ENCODE measurements around the gene SLC38A2.
"Not testable (repeated sequence)": the region's sequence is repeated elsewhere in the genome, so short reads cannot be mapped to it uniquely, and the experiment has no call there.

The SLC38A2 gene

DNA sequence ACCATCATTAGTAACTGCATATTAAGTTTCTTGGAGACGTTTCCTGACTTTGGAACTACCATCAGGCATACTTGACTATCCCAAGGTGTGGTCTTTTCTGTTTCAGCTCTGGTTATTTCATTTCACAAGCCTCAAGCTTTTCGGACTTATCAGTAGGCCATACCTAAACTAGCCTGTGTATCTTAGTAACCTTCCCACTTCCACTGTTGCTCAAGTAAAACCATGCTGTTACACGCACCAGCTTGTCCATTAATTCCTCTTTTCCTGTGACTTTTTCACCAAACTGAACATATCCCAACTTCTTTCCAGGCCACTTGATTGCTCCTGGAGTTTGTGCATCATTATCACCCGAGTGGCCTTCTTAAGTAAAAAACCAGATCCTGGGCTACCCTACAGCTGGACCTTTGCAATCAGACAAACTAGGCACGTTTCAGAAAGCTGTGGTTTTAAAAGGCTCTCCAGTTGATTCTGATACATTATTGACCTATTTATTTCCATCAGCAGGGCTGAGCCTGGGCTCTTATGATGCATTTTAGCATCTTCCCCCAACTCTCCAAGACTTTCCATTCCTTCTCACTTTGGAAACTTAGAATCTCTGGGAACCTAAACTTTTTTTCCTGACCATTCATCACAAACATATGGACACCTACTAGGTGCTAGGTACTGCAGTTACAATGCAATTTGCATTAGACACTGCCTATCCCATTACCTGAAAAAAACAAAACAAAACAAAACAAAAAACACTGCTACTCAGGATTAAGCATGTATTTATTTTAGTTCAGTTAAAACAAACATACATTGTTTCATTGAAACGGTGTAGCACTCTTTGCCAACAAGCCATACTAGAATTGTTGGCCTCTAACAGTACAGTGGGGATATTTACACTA is 14.9 kb downstream of the SLC38A2 start:
- H3K4me3 ChIP-seq (ENCODE audit: low read length) = no peak overlapping the region
- no peak for TF ChIP-seq ZNF274 (IDR thresholded peaks at IDR 0.05; ENCODE audit: low read depth, low read length)

DNA sequence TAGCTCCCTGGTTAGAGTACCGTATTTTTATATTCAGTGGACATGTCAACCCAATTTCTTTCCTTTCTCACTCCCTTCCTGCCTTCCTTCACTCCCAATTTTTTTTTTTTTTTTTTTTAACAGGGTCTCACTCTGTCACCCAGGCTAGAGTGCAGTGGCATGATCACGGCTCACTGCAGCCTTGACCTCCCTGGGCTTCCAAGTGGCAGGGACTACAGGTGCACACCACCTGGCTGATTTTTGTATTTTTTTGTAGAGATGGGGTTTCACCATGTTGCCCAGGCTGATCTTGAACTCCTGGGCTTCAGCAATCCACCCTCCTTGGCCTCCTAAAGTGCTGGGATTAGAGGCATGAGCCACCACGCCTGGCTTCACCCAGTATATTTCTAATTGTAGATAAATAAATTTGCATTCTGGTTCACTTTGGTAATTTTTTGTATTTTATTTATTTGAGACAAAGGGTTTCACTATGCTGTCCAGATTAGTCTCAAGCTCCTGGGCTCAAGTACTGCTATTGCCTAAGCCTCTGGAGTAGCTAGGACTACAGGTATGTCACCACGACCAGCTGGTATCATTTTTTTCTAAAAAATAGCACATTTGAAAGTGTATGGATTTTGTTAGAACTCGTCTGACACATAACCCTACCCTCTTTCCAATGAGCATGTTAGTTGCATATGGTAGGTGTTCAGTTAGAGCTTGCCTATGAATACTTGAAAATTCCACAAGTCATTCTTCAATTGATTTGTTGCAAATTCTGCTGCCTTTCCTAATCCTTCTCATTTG is 15.7 kb downstream of the SLC38A2 start:
- no peak overlapping the region for H3K4me3 ChIP-seq (ENCODE audit: low read length)
- TF ChIP-seq ZNF274 (IDR thresholded peaks at IDR 0.05; ENCODE audit: low read depth, low read length) = no peak

DNA sequence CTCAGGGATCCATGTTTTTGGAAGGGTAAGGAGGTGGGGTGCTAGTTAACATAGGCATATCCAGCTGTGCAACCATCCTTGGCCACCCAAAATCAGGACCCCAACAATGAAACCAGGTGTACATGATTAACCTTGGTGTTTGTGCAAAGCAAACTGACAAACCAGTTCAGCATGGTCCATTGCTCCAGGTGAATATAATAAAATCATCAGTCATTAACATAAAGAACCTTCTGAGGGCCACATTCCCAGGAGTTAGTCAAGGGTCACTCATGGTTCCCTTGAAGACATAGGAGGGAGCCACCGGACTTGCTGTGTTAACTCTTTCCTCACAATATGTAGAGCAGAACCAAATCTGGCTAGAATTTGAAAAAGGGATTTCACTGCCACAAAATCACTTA is 17.8 kb downstream of the SLC38A2 start:
- no peak overlapping the region for H3K4me3 ChIP-seq (ENCODE audit: low read length)
- no peak for TF ChIP-seq ZNF274 (IDR thresholded peaks at IDR 0.05; ENCODE audit: low read depth, low read length)

DNA sequence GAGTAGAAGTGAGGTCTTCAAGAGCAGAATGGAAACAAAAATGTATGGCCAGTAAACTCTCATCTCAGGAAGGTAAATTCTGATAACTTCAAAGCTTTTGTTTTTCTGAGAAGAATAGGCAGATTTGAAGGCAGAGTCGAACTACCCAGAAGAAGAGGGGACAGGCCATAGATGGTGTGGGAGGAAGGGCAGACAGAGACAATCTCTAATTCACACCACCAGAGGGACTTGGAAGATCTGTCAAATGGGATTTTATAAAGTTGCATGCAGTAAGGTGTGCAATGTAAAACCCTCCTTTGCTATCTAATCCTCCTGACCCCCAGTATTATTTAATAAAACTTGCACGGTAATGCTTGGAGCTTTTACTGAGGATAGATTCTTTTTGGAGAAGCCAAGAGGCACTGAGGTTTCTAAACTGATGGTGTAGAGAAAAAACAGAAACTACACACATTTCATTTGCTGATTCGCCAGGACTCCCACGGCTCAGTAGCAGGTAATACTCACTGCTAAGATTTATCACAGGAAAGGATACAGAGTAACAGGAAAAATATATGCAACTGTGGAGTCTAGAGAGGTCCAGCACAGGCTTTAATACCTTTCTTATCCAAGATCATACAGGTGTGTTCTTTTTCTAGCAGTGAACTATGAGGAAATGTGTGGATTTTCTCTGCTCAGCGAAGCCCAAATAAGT is 18.3 kb downstream of the SLC38A2 start:
- no peak for TF ChIP-seq ZNF274 (IDR thresholded peaks at IDR 0.05; ENCODE audit: low read depth, low read length)
- H3K4me3 ChIP-seq (ENCODE audit: low read length) = no peak overlapping the region

DNA sequence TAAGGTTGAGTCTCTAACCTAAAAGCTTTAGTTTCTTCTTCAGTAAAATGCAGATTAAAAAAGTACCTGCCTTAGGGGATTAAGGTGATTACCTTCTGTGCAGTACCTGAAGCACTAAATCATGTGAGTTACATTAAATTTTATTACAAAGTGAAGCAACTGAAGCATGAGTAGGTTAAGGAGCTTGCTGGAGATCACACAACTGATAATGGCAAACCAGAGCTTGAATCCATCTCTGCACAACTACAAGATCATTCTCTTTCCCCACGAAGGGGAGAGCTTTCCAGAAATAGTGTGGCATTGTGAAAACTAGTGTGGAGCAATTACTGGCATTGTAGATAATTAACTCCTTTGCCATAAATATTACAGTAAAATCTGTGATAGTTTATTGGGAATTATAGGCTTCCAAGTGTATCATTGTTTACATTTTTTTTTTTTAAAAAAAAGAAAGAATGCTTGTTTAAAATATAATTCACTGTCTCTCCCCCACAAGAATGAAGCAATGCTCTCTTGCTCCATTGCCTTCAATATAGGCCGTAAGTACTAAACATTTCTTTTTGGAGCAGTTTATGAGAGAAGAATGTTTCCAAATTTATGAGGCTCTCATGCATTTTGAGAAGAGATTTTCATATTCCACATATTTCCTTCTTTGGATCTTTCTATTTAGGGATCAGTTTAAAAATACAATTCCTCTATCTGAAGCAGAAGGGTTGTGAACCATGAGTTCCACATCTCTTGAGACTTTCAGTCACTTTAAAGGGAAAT is 20.5 kb downstream of the SLC38A2 start:
- H3K4me3 ChIP-seq (ENCODE audit: low read length) = no peak overlapping the region
- TF ChIP-seq ZNF274 (IDR thresholded peaks at IDR 0.05; ENCODE audit: low read depth, low read length) = no peak

DNA sequence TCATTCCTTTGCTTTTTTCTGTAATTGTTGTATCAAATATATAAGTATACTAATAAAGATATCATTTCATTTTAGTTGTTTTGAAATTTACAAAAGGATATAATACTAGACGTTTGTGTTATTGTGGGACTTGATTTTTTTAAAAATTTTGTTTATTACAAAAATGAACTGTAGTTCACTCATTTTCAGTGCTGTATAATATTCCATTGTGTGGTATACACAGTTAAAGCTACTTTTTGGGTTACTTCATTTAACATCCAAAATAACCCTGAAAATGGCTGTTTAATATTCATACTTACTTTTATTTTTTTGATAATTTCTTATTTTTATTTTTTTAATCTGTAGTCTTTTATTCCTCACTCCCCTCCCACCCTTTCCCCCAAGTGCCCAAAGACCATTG is 21.4 kb downstream of the SLC38A2 start:
- TF ChIP-seq ZNF274 (IDR thresholded peaks at IDR 0.05; ENCODE audit: low read depth, low read length) = no peak
- H3K4me3 ChIP-seq (ENCODE audit: low read length) = no peak overlapping the region

DNA sequence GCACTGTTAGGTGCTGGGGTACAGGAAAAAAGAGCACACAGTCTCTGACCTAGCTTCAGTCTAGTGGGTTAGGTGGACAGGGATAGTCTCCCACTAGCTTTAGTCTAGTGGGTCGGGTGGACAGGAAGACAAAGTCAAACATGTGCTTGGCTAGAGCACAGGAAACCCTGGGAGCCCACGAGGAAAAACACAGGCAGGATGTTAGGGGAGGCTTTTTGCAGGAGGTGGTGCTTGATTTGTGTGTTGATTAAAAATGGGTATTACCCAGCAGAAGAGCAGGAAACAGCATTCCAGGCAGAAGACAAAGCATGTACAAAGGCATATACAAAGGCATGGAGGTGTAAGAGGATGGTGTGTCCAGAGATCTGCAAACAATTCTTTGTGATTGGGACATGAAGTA is 23.3 kb downstream of the SLC38A2 start:
- no peak for TF ChIP-seq ZNF274 (IDR thresholded peaks at IDR 0.05; ENCODE audit: low read depth, low read length)
- no peak overlapping the region for H3K4me3 ChIP-seq (ENCODE audit: low read length)

DNA sequence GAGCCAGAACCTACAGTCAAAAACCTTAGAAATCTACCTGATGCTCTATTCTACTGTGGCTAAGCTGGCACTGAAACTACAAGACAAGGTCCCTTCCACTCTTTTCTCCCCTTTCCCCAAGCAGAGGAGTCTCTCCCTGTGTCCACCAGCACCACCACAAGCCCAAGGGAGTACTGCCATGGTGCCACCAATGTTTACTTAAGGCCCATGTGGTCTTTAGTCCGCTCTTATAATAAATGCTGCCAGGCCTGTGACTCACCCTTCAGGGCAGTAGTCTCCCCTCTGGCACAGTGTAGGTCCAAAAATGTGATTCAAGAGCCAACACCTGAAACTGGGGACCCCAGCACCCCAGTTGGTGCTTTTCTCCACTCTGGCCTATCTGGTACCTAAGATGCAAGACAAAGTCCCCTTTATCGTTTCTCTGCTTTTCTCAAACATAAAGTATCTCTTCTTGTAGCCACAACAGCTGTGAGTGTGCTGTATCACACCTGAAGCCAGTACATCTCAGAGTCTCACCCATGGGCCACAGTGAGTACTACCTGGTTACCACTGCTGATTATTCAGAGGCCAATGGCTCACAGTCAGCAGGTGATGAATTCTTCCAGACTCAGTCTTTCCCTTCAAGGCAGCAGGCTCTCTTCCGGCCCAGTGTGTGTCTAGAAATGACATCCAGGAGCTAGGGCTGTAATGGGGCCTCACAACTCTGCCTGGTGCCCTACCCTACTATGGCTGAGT is 29.3 kb downstream of the SLC38A2 start:
- TF ChIP-seq ZNF274 (IDR thresholded peaks at IDR 0.05; ENCODE audit: low read depth, low read length) = no peak
- H3K4me3 ChIP-seq (ENCODE audit: low read length) = no peak overlapping the region

DNA sequence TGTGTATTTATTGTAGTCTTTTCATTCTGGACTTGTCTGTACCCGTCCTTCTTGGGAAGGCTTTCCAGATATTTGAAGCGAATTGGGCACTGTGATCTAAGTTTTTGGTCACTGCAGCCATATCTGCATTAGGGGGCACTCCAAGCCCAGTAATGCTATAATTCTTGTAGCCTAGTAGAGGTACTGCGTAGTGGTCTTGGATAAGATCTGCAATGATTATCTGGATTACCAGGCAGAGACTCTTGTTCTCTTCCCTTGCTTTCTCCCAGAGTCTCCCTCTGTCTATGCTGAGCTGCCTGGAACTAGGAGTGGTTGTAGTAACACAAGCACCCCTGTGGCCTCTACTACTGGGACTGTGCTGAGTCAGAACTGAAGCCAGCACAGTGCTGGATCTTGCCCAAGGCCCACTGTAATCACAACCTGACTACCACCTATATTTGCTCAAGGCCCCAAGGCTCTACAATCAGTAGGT is 30.0 kb downstream of the SLC38A2 start:
- TF ChIP-seq ZNF274 (IDR thresholded peaks at IDR 0.05; ENCODE audit: low read depth, low read length) = no peak
- H3K4me3 ChIP-seq (ENCODE audit: low read length) = no peak overlapping the region

DNA sequence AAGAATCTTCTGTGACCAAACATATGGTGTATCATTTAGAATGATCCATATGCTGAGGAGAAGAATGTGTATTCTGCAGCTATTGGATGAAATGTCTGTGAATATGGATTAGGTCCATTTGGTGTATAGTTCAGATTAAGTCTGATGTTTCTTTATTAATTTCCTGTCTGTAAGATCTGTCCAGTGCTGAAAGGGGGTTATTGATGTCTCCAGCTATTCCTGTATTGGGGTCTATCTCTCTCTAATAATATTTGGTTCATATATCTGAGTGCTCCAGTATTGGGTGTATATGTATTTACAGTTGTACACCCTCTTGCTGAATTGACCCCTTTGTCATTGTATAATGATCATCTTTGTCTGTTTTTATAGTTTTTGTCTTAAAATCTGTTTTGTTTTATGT is 33.5 kb downstream of the SLC38A2 start:
- no peak for TF ChIP-seq ZNF274 (IDR thresholded peaks at IDR 0.05; ENCODE audit: low read depth, low read length)
- no peak overlapping the region for H3K4me3 ChIP-seq (ENCODE audit: low read length)

DNA sequence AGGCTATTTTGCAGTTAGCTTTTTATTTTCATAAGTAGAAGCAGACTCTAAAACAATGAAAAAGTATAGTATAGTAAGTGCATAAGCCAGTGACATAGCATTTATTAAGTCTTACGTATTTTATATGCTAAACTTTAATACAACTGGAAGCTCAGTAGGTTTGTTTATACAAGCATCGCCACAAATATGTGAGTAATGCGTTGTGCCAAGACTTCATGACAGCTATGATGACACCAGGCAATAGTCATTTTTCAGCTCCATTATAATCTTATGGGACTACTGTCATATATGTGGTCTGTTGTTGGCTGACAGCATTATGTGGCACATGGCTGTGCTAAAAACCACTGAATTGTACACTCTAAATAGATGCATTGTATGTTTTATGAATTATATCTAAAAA is 40.3 kb downstream of the SLC38A2 start:
- H3K4me3 ChIP-seq (ENCODE audit: low read length) = no peak overlapping the region
- no peak for TF ChIP-seq ZNF274 (IDR thresholded peaks at IDR 0.05; ENCODE audit: low read depth, low read length)

DNA sequence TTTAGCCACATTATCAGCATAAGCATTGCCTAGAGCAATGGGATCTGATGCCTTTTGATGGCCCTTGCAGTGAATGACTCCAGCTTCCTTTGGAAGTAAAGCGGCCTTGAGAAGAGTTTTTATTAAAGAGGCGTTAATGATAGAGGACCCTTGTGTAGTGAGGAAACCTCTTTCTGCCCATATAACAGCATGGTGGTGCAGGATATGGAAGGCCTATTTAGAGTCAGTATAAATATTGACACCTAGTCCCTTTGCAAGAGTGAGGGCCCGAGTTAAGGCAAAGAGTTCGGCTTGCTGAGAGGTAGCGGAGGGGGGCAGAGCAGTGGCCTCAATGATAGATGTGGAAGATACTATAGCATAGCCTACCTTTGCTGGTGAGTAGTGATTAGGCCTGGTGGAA is 47.5 kb downstream of the SLC38A2 start:
- H3K4me3 ChIP-seq (ENCODE audit: low read length) = not testable (repeated sequence)

DNA sequence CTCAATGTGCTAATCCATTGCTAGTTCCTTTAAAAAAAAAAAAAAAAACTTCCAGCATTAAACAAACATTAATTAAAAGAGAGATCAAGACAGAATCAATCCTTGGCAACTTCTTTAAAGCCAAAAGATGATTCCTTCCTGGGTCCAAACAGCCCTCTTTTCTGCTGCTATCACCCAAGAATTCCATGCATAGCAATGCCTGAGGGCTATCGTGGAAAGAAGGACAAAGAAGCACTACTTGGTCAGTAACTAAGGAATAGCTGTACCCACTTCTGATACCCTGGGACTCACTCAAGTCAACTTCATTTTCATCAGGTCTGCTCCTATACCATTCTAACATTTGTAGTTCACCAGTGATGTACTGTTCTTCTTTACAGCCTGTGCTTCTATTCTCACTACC is 51.8 kb downstream of the SLC38A2 start:
- no peak for TF ChIP-seq ZNF274 (IDR thresholded peaks at IDR 0.05; ENCODE audit: low read depth, low read length)
- no peak overlapping the region for H3K4me3 ChIP-seq (ENCODE audit: low read length)
